Measurements from ENCODE around the gene MEF2B.
"Not testable (repeated sequence)": the region's sequence is repeated elsewhere in the genome, so short reads cannot be mapped to it uniquely, and the experiment has no call there.

Gene MEF2B

GRCh38 chr19:19155495-19156219 lies 14.4 kb downstream of the MEF2B start:
- no peak for DNase-seq (ENCODE audit: low read depth)

GRCh38 chr19:19154768-19155494 lies 15.1 kb downstream of the MEF2B start:
- DNase-seq (ENCODE audit: low read depth): no peak

- no peak for DNase-seq (ENCODE audit: low read depth)
Measured at GRCh38 chr19:19152668-19153384, 17.2 kb downstream of the MEF2B start.

- DNase-seq (ENCODE audit: low read depth): no peak
Measured at GRCh38 chr19:19151418-19151817, 18.6 kb downstream of the MEF2B start.

GRCh38 chr19:19149435-19149834 lies 20.6 kb downstream of the MEF2B start:
- no peak for DNase-seq (ENCODE audit: low read depth)

GRCh38 chr19:19148504-19148903 lies 21.6 kb downstream of the MEF2B start:
- not testable (repeated sequence) for DNase-seq (ENCODE audit: low read depth)

- DNase-seq (ENCODE audit: low read depth): no peak
Measured at GRCh38 chr19:19147344-19147743, 22.7 kb downstream of the MEF2B start.

GRCh38 chr19:19146865-19147264 lies 23.2 kb downstream of the MEF2B start:
- DNase-seq (ENCODE audit: low read depth): no peak

- DNase-seq (ENCODE audit: low read depth): peak; percentile 30
Measured at GRCh38 chr19:19145684-19146608, 24.1 kb downstream of the MEF2B start.

- no peak for DNase-seq (ENCODE audit: low read depth)
Measured at GRCh38 chr19:19145281-19145680, 24.8 kb downstream of the MEF2B start.

- DNase-seq (ENCODE audit: low read depth): no peak
Measured at GRCh38 chr19:19142347-19142746, 27.7 kb downstream of the MEF2B start.

GRCh38 chr19:19140476-19140875 lies 29.6 kb downstream of the MEF2B start:
- no peak for DNase-seq (ENCODE audit: low read depth)

- DNase-seq (ENCODE audit: low read depth): no peak
Measured at GRCh38 chr19:19139876-19140229, 30.2 kb downstream of the MEF2B start.

GRCh38 chr19:19138109-19138981 lies 31.7 kb downstream of the MEF2B start, which contains the start of gene TMEM161A:
Gene TMEM161A, minus strand, starts transcription at chr19:19138478. Its CDS starts 50 bp downstream, at chr19:19138428.
- DNase-seq (ENCODE audit: low read depth): peak; percentile 99

GRCh38 chr19:19137556-19138108 lies 32.4 kb downstream of the MEF2B start:
- peak; percentile 8 for DNase-seq (ENCODE audit: low read depth)

- not testable (repeated sequence) for DNase-seq (ENCODE audit: low read depth)
Measured at GRCh38 chr19:19135713-19136112, 34.4 kb downstream of the MEF2B start.

GRCh38 chr19:19134687-19135158 lies 35.3 kb downstream of the MEF2B start:
- DNase-seq (ENCODE audit: low read depth): no peak

GRCh38 chr19:19133985-19134384 lies 36.1 kb downstream of the MEF2B start:
- no peak for DNase-seq (ENCODE audit: low read depth)

GRCh38 chr19:19132912-19133311 lies 37.2 kb downstream of the MEF2B start:
- DNase-seq (ENCODE audit: low read depth): no peak

GRCh38 chr19:19131989-19132388 lies 38.1 kb downstream of the MEF2B start:
- DNase-seq (ENCODE audit: low read depth): no peak
